Transverse colon (tissue), 4 donors: ENCODE data around the gene KIF2C. TPM values are rescaled to one million over a fixed set of nuclear protein-coding genes. Genes with fewer than 3 reads are reported as not detected.

Experiments
- DNase-seq: peaks from one replicate; pipeline ENCODE4 v3.0.0-alpha.2; 2019
- H3K27ac ChIP-seq, 4 donors: fragments of 200-600 bp; sonication (generic); 2 replicates each; pipeline ENCODE4 v1.5.1; 2016 to 2018; ENCODE audit warnings: inconsistent platforms in 4 of 4
- H3K27me3 ChIP-seq: fragments of 200-600 bp; sonication (generic); 2 replicates; pipeline ENCODE4 v1.5.1; 2017; ENCODE audit warnings: inconsistent platforms
- H3K36me3 ChIP-seq, 4 donors: fragments of 200-600 bp; sonication (generic); 2 replicates each; pipeline ENCODE4 v1.5.1; 2017 to 2019; ENCODE audit warnings: inconsistent platforms in 4 of 4
- H3K4me1 ChIP-seq, 4 donors: fragments of 200-600 bp; sonication (generic); 2 replicates each; pipeline ENCODE4 v1.5.1; 2017 to 2020; ENCODE audit warnings: inconsistent platforms in 4 of 4
- H3K4me3 ChIP-seq, 4 donors: fragments of 200-600 bp; sonication (generic); 1 replicate in 1 of 4; 2 replicates in 3 of 4; pipeline versions ENCODE4 v1.5.1 to v1.6.1; 2017 to 2019; ENCODE audit warnings: inconsistent platforms in 4 of 4
- H3K9me3 ChIP-seq, 2 donors: fragments of 200-600 bp; sonication (generic); 2 replicates each; pipeline ENCODE4 v1.5.1; 2017 to 2019; ENCODE audit warnings: inconsistent platforms in 2 of 2
- CTCF ChIP-seq, 5 experiments: fragments of 200-600 bp in 3 of 5; fragments of 450-650 bp in 2 of 5; sonication (generic) in 3 of 5; IDR thresholded peaks; 1 replicate in 2 of 5; 2 replicates in 3 of 5; pipeline ENCODE4 v1.5.1; 2016 to 2017; ENCODE audit warnings: antibody characterized with exemption in 5 of 5, inconsistent platforms in 3 of 5, mild to moderate bottlenecking in 2 of 5, moderate library complexity in 1 of 5
- EP300 ChIP-seq: sonication (generic); formaldehyde crosslinking; IDR thresholded peaks from one replicate; pipeline ENCODE4 v1.6.1; 2017; ENCODE audit warnings: antibody characterized with exemption, low read depth
- POLR2A ChIP-seq: fragments of 450-650 bp; IDR thresholded peaks from one replicate; pipeline ENCODE4 v1.6.1; 2016; ENCODE audit warnings: antibody characterized with exemption, mild to moderate bottlenecking, moderate library complexity
- POLR2AphosphoS5 ChIP-seq, 3 donors: sonication (generic); formaldehyde crosslinking; IDR thresholded peaks; one replicate each; pipeline ENCODE4 v1.6.1; 2016; ENCODE audit warnings: antibody characterized with exemption in 3 of 3
- WGBS, 2 donors: methylation state at CpG; one replicate each; pipeline ENCODE4 v1.1.5; 2018; ENCODE audit warnings: low coverage in 1 of 2; 5-methylcytosine and 5-hydroxymethylcytosine counted together
- in situ Hi-C, 4 donors: fragments of 200-750 bp; cut with MboI; loops; one replicate each; pipeline versions ENCODE4 v1.15.0 to v1.15.1; 2017; ENCODE audit warnings: low sequenced_read_pairs in 3 of 4, low pct_ligation_motif_present in 1 of 4, low pct_unique_long_range_greater_than_20kb in 1 of 4
- intact Hi-C: fragments of 100-400 bp; cut with DNase I; formaldehyde crosslinking; loops from one replicate; pipeline ENCODE4 v1.15.1; 2023; ENCODE audit warnings: low total_unique reads
- total RNA-seq, 4 donors: library from RNA; depleted of rRNA; stranded (reverse); fragments of >200 nt; gene quantifications; one replicate each; pipeline ENCODE4 v1.1.0, GENCODE V29; 2016

The KIF2C gene
- total RNA-seq, 4 donors from 2014 or later: 0.95 to 8.0 (median 1.9) TPM; not detected in 1

DNA sequence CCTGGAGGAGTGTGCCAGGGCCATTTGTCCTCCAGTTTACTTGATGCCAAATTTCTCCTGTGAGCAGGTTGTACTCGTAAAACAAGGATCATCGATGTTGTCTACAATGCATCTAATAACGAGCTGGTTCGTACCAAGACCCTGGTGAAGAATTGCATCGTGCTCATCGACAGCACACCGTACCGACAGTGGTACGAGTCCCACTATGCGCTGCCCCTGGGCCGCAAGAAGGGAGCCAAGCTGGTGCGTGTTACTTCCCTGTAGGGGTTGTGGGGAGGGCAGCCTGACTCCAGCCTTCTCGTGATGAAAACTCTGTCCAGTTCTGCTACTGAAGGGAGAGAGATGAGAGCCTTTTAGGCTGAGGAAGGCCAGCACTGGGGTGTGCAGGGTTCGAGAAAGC lies 37.9 kb downstream of the KIF2C start:
- H3K27ac ChIP-seq: peak overlapping the region in 2 of 4 donors; percentile 92 to 94
- no peaks in the 10 kb centered on the region for H3K27me3 ChIP-seq
- TF ChIP-seq EP300: no peak
- in situ Hi-C loops (loop anchor here in 2 of 4 donors (25.0 kb wide), 2 partner anchors 235 to 535 kb away; partner anchors contain the start of genes HECTD3 (in 1 of the 2) and UROD (in 1 of the 2)), intact Hi-C loops (loop anchor here (5.0 kb wide), 1 partner anchor 525 kb away; no protein-coding TSS in a partner anchor)
- 60 to 66% methylated on average over 1 to 14 of the region's 14 CpGs for WGBS, 2 donors
- H3K36me3 ChIP-seq: peaks cover 0 to 20% (median 4%) of the 10 kb centered on the region in 4 donors
- H3K9me3 ChIP-seq: no peaks in the 10 kb centered on the region
- no peak overlapping the region for H3K4me3 ChIP-seq
- no peak for DNase-seq
- H3K4me1 ChIP-seq: peaks cover 9 to 29% (median 21%) of the 10 kb centered on the region in 4 donors

DNA sequence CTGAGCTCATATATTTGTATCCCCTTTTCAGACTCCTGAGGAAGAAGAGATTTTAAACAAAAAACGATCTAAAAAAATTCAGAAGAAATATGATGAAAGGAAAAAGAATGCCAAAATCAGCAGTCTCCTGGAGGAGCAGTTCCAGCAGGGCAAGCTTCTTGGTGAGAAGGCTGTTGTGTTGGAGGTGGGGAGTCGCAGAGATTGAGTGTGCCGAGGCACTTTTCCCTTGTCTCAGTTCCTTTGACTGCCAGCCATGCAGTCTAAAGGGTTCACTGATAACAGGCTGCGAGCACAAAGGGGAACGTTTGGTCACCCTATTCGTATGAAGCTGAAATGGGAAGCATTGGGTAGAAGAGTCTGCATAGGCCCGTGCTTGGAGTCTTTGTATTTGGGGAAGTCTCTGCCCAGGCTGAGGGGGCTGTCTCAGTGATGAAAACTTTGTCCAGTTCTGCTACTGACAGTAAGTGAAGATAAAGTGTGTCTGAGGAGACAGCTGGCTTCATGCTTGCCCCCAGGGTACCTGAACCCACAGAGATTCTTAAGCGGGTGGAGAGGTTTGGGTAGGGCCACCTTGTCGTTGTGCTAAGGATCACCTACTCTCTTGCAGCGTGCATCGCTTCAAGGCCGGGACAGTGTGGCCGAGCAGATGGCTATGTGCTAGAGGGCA lies 38.5 kb downstream of the KIF2C start:
- Histone ChIP-seq H3K27ac (no peak overlapping the region), H3K36me3 (peaks cover 0 to 20% (median 4%) of the 10 kb centered on the region in 4 donors), H3K27me3 (no peaks in the 10 kb centered on the region), H3K4me3 (no peak overlapping the region), H3K4me1 (peaks cover 9 to 29% (median 21%) of the 10 kb centered on the region in 4 donors), H3K9me3 (no peaks in the 10 kb centered on the region)
- 72 to 87% methylated on average over 4 to 13 of the region's 13 CpGs for WGBS, 2 donors
- in situ Hi-C loops: loop anchor here in 2 of 4 donors (25.0 kb wide), 2 partner anchors 234 to 534 kb away; partner anchors contain the start of genes HECTD3 (in 1 of the 2) and UROD (in 1 of the 2)
- no peak for TF ChIP-seq POLR2A
- TF ChIP-seq EP300: no peak
- TF ChIP-seq POLR2AphosphoS5 (IDR thresholded peaks at IDR 0.05): no peak
- TF ChIP-seq CTCF (IDR thresholded peaks at IDR 0.05): no peak
- intact Hi-C loops: loop anchor here (5.0 kb wide), 1 partner anchor 524 kb away; no protein-coding TSS in a partner anchor
- no peak for DNase-seq

DNA sequence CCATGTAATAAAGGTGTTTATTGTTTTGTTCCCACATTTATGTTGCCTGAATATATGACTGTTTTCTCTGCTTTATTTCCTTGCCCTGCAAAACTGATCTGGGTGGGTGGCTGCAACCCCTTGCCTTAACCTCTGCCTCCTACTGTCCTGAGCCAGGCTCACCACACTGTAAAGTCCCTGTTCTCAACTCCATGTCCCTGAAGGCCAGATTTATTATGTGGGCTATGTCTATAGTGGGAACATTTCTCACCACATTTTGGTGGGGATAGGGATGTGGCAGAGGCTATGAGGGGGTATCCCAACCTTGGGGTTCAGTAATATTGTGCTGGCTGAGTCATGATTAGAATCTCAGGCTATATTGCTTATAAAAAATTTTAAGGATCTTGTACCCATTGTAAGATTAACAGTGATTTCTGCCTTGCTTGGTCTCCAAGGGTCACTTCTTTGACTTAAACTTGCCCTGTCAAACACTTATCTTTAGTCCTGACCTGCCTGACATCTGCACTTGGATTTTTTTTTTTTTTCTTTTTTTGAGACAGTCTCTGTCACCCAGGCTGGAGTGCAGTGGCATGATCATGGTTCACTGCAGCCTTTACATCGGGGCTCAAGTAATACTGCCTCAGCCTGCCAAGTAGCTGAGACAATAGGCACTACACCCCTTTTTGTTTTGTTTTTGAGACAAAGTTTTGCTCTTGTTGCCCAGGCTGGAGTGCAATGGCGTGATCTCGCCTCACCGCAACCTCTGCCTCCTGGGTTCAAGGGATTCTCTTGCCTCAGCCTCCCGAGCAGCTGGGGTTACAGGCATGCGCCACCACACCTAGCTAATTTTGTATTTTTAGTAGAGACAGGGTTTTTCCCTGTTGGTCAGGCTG lies 39.3 kb downstream of the KIF2C start:
- H3K9me3 ChIP-seq: no peaks in the 10 kb centered on the region
- H3K27me3 ChIP-seq: no peaks in the 10 kb centered on the region
- intact Hi-C loops: loop anchor here (5.0 kb wide), 1 partner anchor 523 kb away; no protein-coding TSS in a partner anchor
- H3K27ac ChIP-seq: no peak overlapping the region
- TF ChIP-seq POLR2AphosphoS5 (IDR thresholded peaks at IDR 0.05) (no peak), POLR2A (no peak), EP300 (no peak), CTCF (IDR thresholded peaks at IDR 0.05) (no peak)
- peaks cover 0 to 20% (median 4%) of the 10 kb centered on the region in 4 donors for H3K36me3 ChIP-seq
- H3K4me3 ChIP-seq: no peak overlapping the region
- whole genome bisulfite sequencing, 2 donors: 95% methylated on average over 6 of the region's 6 CpGs; no CpG with 5 or more reads in 1 of the 2 donors
- no peak for DNase-seq
- in situ Hi-C loops: loop anchor here in 2 of 4 donors (25.0 kb wide), 2 partner anchors 233 to 533 kb away; partner anchors contain the start of genes HECTD3 (in 1 of the 2) and UROD (in 1 of the 2)
- peaks cover 9 to 36% (median 26%) of the 10 kb centered on the region in 4 donors for H3K4me1 ChIP-seq

DNA sequence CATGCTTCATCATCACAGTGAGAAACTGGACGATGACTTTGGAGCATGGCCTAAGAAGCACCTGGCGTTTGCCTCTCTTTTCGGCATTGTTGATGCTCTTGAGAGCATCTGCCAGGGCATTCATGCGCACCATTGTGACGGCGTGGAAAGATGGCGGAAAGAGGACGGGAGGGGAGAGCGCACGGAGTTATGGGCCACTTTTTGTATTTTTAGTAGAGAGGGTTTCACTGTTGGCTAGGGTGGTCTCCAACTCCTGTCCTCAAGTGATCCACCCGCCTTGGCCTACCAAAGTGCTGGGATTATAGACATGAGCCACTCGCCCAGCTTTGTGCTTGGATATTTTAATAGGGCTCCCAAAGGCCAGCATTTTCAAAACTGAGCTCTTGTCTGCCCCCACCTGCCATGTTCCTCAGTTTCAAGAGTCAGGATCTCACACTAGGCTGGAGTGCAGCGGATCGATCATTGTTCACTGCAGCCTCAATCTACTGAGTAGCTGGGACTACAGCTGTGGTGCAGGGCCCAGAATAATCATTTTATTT lies 41.0 kb downstream of the KIF2C start:
- Histone ChIP-seq H3K4me3 (no peak overlapping the region), H3K27me3 (no peaks in the 10 kb centered on the region), H3K36me3 (peaks cover 0 to 20% (median 4%) of the 10 kb centered on the region in 4 donors), H3K4me1 (peaks cover 16 to 40% (median 29%) of the 10 kb centered on the region in 4 donors), H3K9me3 (no peaks in the 10 kb centered on the region), H3K27ac (no peak overlapping the region)
- WGBS, 2 donors: 91 to 94% methylated on average over 11 to 14 of the region's 14 CpGs
- no peak for DNase-seq
- no peak for TF ChIP-seq POLR2A
- no peak for TF ChIP-seq EP300
- no peak for TF ChIP-seq POLR2AphosphoS5 (IDR thresholded peaks at IDR 0.05)
- TF ChIP-seq CTCF (IDR thresholded peaks at IDR 0.05): no peak
- intact Hi-C loops: loop anchor here (10.0 kb wide), 1 partner anchor 54 kb away; no protein-coding TSS in a partner anchor
- in situ Hi-C loops: loop anchor here in 2 of 4 donors (25.0 kb wide), 2 partner anchors 232 to 532 kb away; partner anchors contain the start of genes HECTD3 (in 1 of the 2) and UROD (in 1 of the 2)
